Cardiac muscle cell (in vitro differentiated cells and primary cell): Measurements from ENCODE around the gene OR2A1. TPM values are rescaled to one million over a fixed set of nuclear protein-coding genes. Genes with fewer than 3 reads are reported as not detected.
"Not testable (repeated sequence)": the region's sequence is repeated elsewhere in the genome, so short reads cannot be mapped to it uniquely, and the experiment has no call there.

ENCODE experiments used
- DNase-seq, 2 donors: peaks; one replicate each; pipeline versions ENCODE4 v3.0.0 to v3.0.0-alpha.2; 2010 to 2017; ENCODE audit warnings: low read depth in 1 of 2, low spot score in 1 of 2
- H3K27ac ChIP-seq: fragments of 200-600 bp; sonication (generic); 2 replicates; pipeline ENCODE4 v1.5.1; 2016
- H3K27me3 ChIP-seq: fragments of 200-600 bp; sonication (generic); 2 replicates; pipeline ENCODE4 v1.6.0; 2016; ENCODE audit warnings: control low read depth
- H3K36me3 ChIP-seq: fragments of 200-600 bp; sonication (generic); 2 replicates; pipeline ENCODE4 v1.5.1; 2016; ENCODE audit warnings: control low read depth
- H3K4me1 ChIP-seq: fragments of 200-600 bp; sonication (generic); 2 replicates; pipeline ENCODE4 v1.8.1; 2017; ENCODE audit warnings: low read depth, mild to moderate bottlenecking, mixed run types
- H3K4me3 ChIP-seq: fragments of 200-600 bp; sonication (generic); 2 replicates; pipeline ENCODE4 v1.5.1; 2016; ENCODE audit warnings: mild to moderate bottlenecking
- H3K9me3 ChIP-seq: fragments of 200-600 bp; sonication (generic); 2 replicates; pipeline ENCODE4 v1.5.1; 2017; ENCODE audit warnings: low read depth, mild to moderate bottlenecking, control low read depth
- polyA plus RNA-seq: library from polyadenylated mRNA; unstranded; fragments of >200 nt; fragmentation: Nextera tagmentation; extraction: Ambion mirVana; gene quantifications from 2 replicates; pipeline ENCODE4 v1.2.1, GENCODE V29; 2016
- total RNA-seq: library from RNA; depleted of rRNA; stranded (reverse); fragments of >200 nt; gene quantifications from 2 replicates; pipeline ENCODE4 v1.2.3, GENCODE V29; 2016

OR2A1 gene
- total and polyA plus RNA-seq, 2 experiments from 2014 or later, result not detected

GRCh38 chr7:144303607-144304006 lies 8.6 kb upstream of the OR2A1 start:
- not testable (repeated sequence) for H3K36me3 ChIP-seq, H3K9me3 ChIP-seq, H3K4me1 ChIP-seq, H3K4me3 ChIP-seq, H3K27me3 ChIP-seq, H3K27ac ChIP-seq, DNase-seq

- H3K4me3 ChIP-seq, H3K27me3 ChIP-seq, H3K4me1 ChIP-seq, DNase-seq, H3K9me3 ChIP-seq, H3K36me3 ChIP-seq, H3K27ac ChIP-seq: not testable (repeated sequence)
Measured at GRCh38 chr7:144305156-144305555, 7.1 kb upstream of the OR2A1 start.

GRCh38 chr7:144309702-144310101 lies 2.5 kb upstream of the OR2A1 start:
- not testable (repeated sequence) for H3K4me1 ChIP-seq, H3K27me3 ChIP-seq

GRCh38 chr7:144311218-144311617 lies 1.0 kb upstream of the OR2A1 start:
- not testable (repeated sequence) for DNase-seq, H3K27ac ChIP-seq, H3K9me3 ChIP-seq, H3K27me3 ChIP-seq, H3K36me3 ChIP-seq, H3K4me1 ChIP-seq, H3K4me3 ChIP-seq

More at GRCh38 chr7:144309702-144310101, 2.5 kb upstream of the OR2A1 start:
- not testable (repeated sequence) for H3K9me3 ChIP-seq, H3K4me3 ChIP-seq, DNase-seq, H3K27ac ChIP-seq, H3K36me3 ChIP-seq

- not testable (repeated sequence) for H3K4me3 ChIP-seq, DNase-seq, H3K4me1 ChIP-seq, H3K27me3 ChIP-seq, H3K36me3 ChIP-seq, H3K27ac ChIP-seq, H3K9me3 ChIP-seq
Measured at GRCh38 chr7:144317537-144317936, 5.3 kb downstream of the OR2A1 start.

GRCh38 chr7:144319547-144319946 lies 7.3 kb downstream of the OR2A1 start:
- not testable (repeated sequence) for H3K4me3 ChIP-seq, H3K36me3 ChIP-seq, H3K9me3 ChIP-seq, H3K27me3 ChIP-seq, H3K4me1 ChIP-seq, DNase-seq, H3K27ac ChIP-seq

- H3K27ac ChIP-seq, H3K36me3 ChIP-seq, H3K4me1 ChIP-seq: not testable (repeated sequence)
Measured at GRCh38 chr7:144321677-144322206, 9.5 kb downstream of the OR2A1 start.

GRCh38 chr7:144323359-144323758 lies 11.1 kb downstream of the OR2A1 start:
- H3K36me3 ChIP-seq, H3K4me1 ChIP-seq, H3K27me3 ChIP-seq, H3K27ac ChIP-seq, DNase-seq, H3K9me3 ChIP-seq, H3K4me3 ChIP-seq: not testable (repeated sequence)

More at GRCh38 chr7:144321677-144322206, 9.5 kb downstream of the OR2A1 start:
- DNase-seq, H3K27me3 ChIP-seq, H3K9me3 ChIP-seq, H3K4me3 ChIP-seq: not testable (repeated sequence)

GRCh38 chr7:144325868-144326267 lies 13.6 kb downstream of the OR2A1 start:
- DNase-seq, H3K9me3 ChIP-seq, H3K4me1 ChIP-seq, H3K4me3 ChIP-seq, H3K27ac ChIP-seq, H3K36me3 ChIP-seq, H3K27me3 ChIP-seq: not testable (repeated sequence)

GRCh38 chr7:144330044-144330443 lies 17.8 kb downstream of the OR2A1 start:
- not testable (repeated sequence) for H3K4me3 ChIP-seq, H3K27ac ChIP-seq, H3K36me3 ChIP-seq, H3K27me3 ChIP-seq, H3K9me3 ChIP-seq, H3K4me1 ChIP-seq, DNase-seq

GRCh38 chr7:144331221-144331995 lies 19.2 kb downstream of the OR2A1 start:
- H3K36me3 ChIP-seq, DNase-seq, H3K4me1 ChIP-seq, H3K4me3 ChIP-seq, H3K27me3 ChIP-seq, H3K9me3 ChIP-seq, H3K27ac ChIP-seq: not testable (repeated sequence)

GRCh38 chr7:144331996-144332288 lies 19.7 kb downstream of the OR2A1 start:
- H3K27me3 ChIP-seq, DNase-seq, H3K4me1 ChIP-seq, H3K27ac ChIP-seq, H3K4me3 ChIP-seq, H3K9me3 ChIP-seq, H3K36me3 ChIP-seq: not testable (repeated sequence)

- not testable (repeated sequence) for H3K4me1 ChIP-seq, H3K36me3 ChIP-seq, H3K27ac ChIP-seq, H3K9me3 ChIP-seq, DNase-seq, H3K27me3 ChIP-seq, H3K4me3 ChIP-seq
Measured at GRCh38 chr7:144348625-144349024, 36.4 kb downstream of the OR2A1 start.

- not testable (repeated sequence) for H3K9me3 ChIP-seq, H3K4me3 ChIP-seq, H3K27ac ChIP-seq, H3K27me3 ChIP-seq, H3K4me1 ChIP-seq, H3K36me3 ChIP-seq, DNase-seq
Measured at GRCh38 chr7:144351667-144352066, 39.4 kb downstream of the OR2A1 start.
